Embryonic facial prominence (tissue), 1 donor: ENCODE data around the gene CADM3.

Experiments used
- DNase-seq: peaks from one replicate; pipeline ENCODE4 v3.0.0-alpha.2; 2016; ENCODE audit errors: extremely low spot score

Gene CADM3

GRCh38 chr1:159206110-159206509 is 34.7 kb downstream of the CADM3 start:
- no peak for DNase-seq

DNA sequence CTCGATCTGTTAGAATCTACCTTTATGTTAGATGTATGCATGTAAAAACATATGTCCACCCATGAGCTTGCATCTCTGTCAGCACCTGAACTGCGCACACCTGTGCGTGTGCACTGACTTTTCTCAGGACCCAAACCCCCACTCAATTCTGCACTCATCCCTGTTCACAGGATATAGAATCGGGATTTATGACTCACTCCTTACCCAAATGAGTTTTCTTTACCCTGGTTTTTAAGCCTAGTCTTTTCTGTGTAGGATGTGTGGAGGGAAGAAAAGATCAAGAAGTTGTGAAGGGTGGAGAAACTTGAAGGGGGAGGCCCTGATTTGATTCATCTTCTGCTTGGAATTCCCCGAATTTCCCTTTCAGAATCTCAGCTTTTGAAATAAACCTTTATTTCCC is 35.7 kb downstream of the CADM3 start:
- DNase-seq: no peak

GRCh38 chr1:159207774-159208173 is 36.4 kb downstream of the CADM3 start:
- DNase-seq: no peak

DNA sequence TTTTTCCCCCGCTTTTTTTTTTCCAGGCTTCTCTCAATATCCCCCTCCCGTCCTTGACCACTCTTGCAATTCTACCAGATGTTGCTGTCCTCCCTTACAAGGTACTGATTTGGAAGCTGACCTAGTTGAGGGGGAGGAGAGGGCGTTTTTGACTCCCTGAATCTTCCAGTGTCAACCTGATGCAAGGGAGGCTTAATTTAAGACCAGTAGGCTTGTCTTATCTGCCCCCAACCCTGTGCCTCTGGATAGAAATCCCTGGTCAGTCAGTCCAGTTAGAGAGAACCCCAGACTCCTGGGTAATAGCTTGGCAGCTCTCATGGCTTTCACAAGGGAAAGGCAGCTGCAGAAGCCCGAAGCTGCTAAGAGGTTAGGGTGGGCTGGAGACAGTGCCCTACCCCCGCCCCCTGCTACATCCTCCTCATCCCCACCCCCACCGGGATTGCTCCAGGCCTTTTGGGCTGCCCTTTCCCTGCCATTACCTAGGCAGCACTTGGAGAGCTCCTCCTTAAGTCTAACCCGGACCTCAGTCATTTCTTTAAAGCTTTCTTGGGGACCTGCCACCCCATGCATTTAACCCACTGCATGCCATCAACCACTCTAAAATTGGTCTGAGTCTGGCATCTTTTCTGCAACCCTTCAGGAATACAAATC is 36.9 kb downstream of the CADM3 start:
- no peak for DNase-seq

DNA sequence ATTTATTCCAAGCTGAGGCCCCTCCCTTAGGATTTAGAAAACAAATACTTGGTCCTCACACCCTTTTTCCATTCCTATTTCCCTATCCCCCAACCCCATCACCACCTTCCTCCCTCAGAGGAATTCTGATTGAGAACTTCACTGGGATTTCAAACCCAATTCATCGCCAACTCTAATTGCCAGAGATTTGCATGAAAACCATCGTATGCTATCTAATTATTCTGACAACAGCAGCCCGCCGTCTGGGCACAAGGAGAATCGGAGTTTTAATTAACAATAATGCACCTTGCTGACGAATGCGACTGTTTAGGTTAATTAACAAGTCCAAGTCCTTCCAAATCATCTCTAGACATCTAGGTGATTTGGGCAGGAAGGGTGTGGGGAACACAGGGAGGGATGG is 37.6 kb downstream of the CADM3 start:
- DNase-seq: no peak

DNA sequence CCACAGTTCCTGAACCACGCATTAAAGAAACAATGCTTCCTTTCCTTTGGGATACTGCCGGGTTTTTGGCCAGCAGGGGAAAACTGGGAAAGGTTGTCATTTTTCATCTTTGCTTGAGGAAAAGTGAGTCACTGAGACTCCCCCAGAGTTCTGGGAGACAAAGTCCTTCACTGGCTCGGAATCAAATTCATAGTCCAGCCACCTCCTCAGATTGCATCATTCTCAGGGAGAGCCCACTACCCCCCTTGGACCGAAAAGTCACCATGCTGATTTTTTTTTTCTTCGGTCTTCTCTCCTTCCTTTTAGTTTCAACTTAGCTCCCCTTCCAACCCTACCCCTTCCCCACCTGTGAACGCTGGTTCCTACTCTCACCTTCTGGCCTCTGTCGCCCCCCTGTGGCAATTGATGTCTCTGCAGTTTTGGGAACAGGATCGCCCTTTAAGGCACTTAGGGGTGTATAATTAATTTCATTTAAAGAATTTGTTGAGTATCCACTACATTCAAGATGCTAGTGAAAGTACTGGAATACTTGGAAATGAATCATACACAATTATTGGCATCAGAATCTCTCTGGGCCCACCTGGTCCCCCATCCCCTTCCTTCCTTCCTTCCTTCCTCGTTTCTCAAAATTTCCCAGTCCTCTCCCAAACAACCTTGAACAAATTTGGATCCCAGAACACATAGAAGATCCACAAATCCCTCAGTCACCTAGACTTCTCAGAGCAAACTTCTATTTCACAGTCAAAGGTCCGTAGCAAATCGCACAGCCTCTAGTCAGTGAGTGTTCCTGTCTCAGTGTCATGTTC is 40.1 kb downstream of the CADM3 start:
- no peak for DNase-seq

- DNase-seq: no peak
Observed at GRCh38 chr1:159212596-159212995, 41.2 kb downstream of the CADM3 start.

GRCh38 chr1:159214149-159214760 is 42.8 kb downstream of the CADM3 start:
- DNase-seq: no peak

GRCh38 chr1:159218649-159219636 is 47.5 kb downstream of the CADM3 start:
- no peak for DNase-seq

GRCh38 chr1:159222075-159222865 is 50.9 kb downstream of the CADM3 start:
- DNase-seq: no peak

- no peak for DNase-seq
Observed at GRCh38 chr1:159223004-159223403, 51.6 kb downstream of the CADM3 start.

GRCh38 chr1:159228554-159228953 is 57.1 kb downstream of the CADM3 start:
- no peak for DNase-seq

GRCh38 chr1:159229260-159229885 is 58.0 kb downstream of the CADM3 start:
- DNase-seq: no peak

- no peak for DNase-seq
Observed at GRCh38 chr1:159229896-159230295, 58.5 kb downstream of the CADM3 start.

DNA sequence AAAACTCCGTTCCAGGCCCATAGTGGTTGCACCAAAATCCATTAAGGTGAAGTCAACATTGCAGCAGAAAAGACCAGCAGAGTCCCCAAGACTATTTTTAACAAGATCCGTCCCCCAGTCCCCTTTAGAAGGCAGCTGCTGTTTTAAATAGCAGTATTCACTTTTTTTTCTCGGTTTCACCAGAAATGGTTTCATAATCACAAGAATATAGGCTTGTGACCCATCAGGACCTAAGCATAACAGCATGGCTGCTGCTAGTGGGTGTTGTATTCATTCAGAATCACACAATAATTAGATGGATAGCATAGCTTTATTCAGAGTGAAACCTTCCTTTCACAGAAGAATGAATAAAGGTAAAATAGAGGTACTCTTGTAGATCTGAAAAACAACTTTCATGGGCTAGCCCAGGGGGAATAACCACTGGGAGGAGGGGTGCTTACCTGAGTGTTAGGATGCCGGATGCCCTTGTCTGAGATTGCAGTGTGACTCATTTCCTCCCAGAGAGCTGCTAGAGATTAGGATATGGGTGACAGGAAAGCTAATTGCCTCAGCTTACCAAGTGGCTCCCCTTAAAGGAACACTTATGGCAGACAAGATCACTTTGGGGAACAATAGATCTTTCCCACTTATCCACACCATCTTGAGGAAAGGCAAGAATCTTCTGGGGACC is 68.3 kb downstream of the CADM3 start:
- DNase-seq: no peak

GRCh38 chr1:159247266-159247665 is 75.9 kb downstream of the CADM3 start:
- no peak for DNase-seq

GRCh38 chr1:159248311-159248710 is 76.9 kb downstream of the CADM3 start:
- DNase-seq: no peak

- no peak for DNase-seq
Observed at GRCh38 chr1:159250638-159251216, 79.3 kb downstream of the CADM3 start.
